NCI-H2107 (cell line): Measurements from ENCODE around the gene CABP1.

ENCODE experiments used
- DNase-seq: peaks from one replicate; lab custom pipeline; 2025; lab: John Stamatoyannopoulos, UW

Gene CABP1

GRCh38 chr12:120696626-120697025, 56.2 kb downstream of the CABP1 start:
- no peak for DNase-seq

GRCh38 chr12:120697344-120697743, 56.9 kb downstream of the CABP1 start:
- no peak for DNase-seq

- no peak for DNase-seq
Observed at GRCh38 chr12:120698665-120699064, 58.2 kb downstream of the CABP1 start.

GRCh38 chr12:120699553-120699952, 59.1 kb downstream of the CABP1 start:
- no peak for DNase-seq

GRCh38 chr12:120700886-120701285, 60.5 kb downstream of the CABP1 start:
- no peak for DNase-seq

- DNase-seq = no peak
Observed at GRCh38 chr12:120702637-120703036, 62.2 kb downstream of the CABP1 start.

- no peak for DNase-seq
Observed at GRCh38 chr12:120703311-120703942, 63.0 kb downstream of the CABP1 start.

GRCh38 chr12:120705618-120706017, 65.2 kb downstream of the CABP1 start:
- DNase-seq = no peak

GRCh38 chr12:120706029-120706428, 65.6 kb downstream of the CABP1 start:
- no peak for DNase-seq

GRCh38 chr12:120708651-120709050, 68.2 kb downstream of the CABP1 start:
- DNase-seq = no peak

- DNase-seq = peak; percentile 65
Observed at GRCh38 chr12:120710031-120710804, 69.8 kb downstream of the CABP1 start, which contains the start of gene UNC119B. TSS of gene UNC119B (plus strand) at chr12:120710458. CDS start at chr12:120710475, 17 bp downstream.

- DNase-seq = no peak
Observed at GRCh38 chr12:120710805-120711296, 70.4 kb downstream of the CABP1 start.

- DNase-seq = no peak
Observed at GRCh38 chr12:120711411-120711810, 71.0 kb downstream of the CABP1 start.

- no peak for DNase-seq
Observed at GRCh38 chr12:120712610-120713009, 72.2 kb downstream of the CABP1 start.

GRCh38 chr12:120713861-120714482, 73.5 kb downstream of the CABP1 start:
- peak; percentile 82 for DNase-seq
